H9 (cell line): ENCODE results near the gene SHCBP1. TPM values are rescaled to one million over a fixed set of nuclear protein-coding genes. Genes with fewer than 3 reads are reported as not detected.

Experiments
- DNase-seq: peaks from one replicate; pipeline ENCODE4 v3.0.0-alpha.2; 2017
- H2AFZ ChIP-seq: one replicate; pipeline ENCODE4 v1.6.1; 2013; ENCODE audit warnings: mild to moderate bottlenecking, low read length, control low read depth, moderate library complexity
- H2AK5ac ChIP-seq: 2 replicates; pipeline ENCODE4 v1.6.1; 2013; ENCODE audit warnings: low read length, control low read depth, mixed read lengths; ENCODE audit not compliant: insufficient read length
- H2BK120ac ChIP-seq: one replicate; pipeline ENCODE4 v1.6.1; 2013; ENCODE audit warnings: low read depth, mild to moderate bottlenecking, low read length, control low read depth, inconsistent platforms; ENCODE audit not compliant: poor library complexity, severe bottlenecking
- H2BK12ac ChIP-seq: 2 replicates; pipeline ENCODE4 v1.6.1; 2013; ENCODE audit warnings: low read length, control low read depth, mixed read lengths, low read depth; ENCODE audit not compliant: insufficient read length
- H2BK15ac ChIP-seq: 2 replicates; pipeline ENCODE4 v1.6.1; 2013; ENCODE audit warnings: low read depth, low read length, control low read depth
- H2BK20ac ChIP-seq: one replicate; pipeline ENCODE4 v1.6.1; 2013; ENCODE audit warnings: low read depth, mild to moderate bottlenecking, low read length, control low read depth, inconsistent platforms; ENCODE audit not compliant: poor library complexity, severe bottlenecking
- H2BK5ac ChIP-seq: 2 replicates; pipeline ENCODE4 v1.6.1; 2013; ENCODE audit warnings: low read length, control low read depth, mixed read lengths; ENCODE audit not compliant: insufficient read length
- H3K14ac ChIP-seq: 2 replicates; pipeline ENCODE4 v1.6.1; 2013; ENCODE audit warnings: low read length, control low read depth; ENCODE audit not compliant: insufficient read depth
- H3K18ac ChIP-seq: 2 replicates; pipeline ENCODE4 v1.6.1; 2013; ENCODE audit warnings: low read depth, mild to moderate bottlenecking, mixed read lengths, low read length, control low read depth; ENCODE audit not compliant: insufficient read length
- H3K23ac ChIP-seq: 2 replicates; pipeline ENCODE4 v1.6.1; 2013; ENCODE audit warnings: low read length, control low read depth, mixed read lengths, low read depth; ENCODE audit not compliant: insufficient read length
- H3K23me2 ChIP-seq: 2 replicates; pipeline ENCODE4 v1.6.1; 2013; ENCODE audit warnings: low read depth, mild to moderate bottlenecking, mixed read lengths, low read length, control low read depth; ENCODE audit not compliant: insufficient read length, poor library complexity, severe bottlenecking
- H3K27ac ChIP-seq: 2 replicates; pipeline ENCODE4 v1.5.1; 2013; ENCODE audit warnings: low read length, control low read depth, mixed read lengths, low read depth; ENCODE audit not compliant: insufficient read length
- H3K27me3 ChIP-seq: 2 replicates; pipeline ENCODE4 v1.6.1; 2013; ENCODE audit warnings: low read length, control low read depth, inconsistent platforms; ENCODE audit not compliant: insufficient read depth
- H3K4ac ChIP-seq: 2 replicates; pipeline ENCODE4 v1.6.1; 2013; ENCODE audit warnings: low read depth, mild to moderate bottlenecking, control low read depth, inconsistent platforms, low read length, moderate library complexity
- H3K4me1 ChIP-seq: 2 replicates; pipeline ENCODE4 v1.6.1; 2013; ENCODE audit warnings: low read length, control low read depth, inconsistent platforms; ENCODE audit not compliant: insufficient read depth
- H3K4me2 ChIP-seq: 2 replicates; pipeline ENCODE4 v1.6.1; 2013; ENCODE audit warnings: low read length, control low read depth, mixed read lengths; ENCODE audit not compliant: insufficient read length, insufficient read depth
- H3K56ac ChIP-seq: 2 replicates; pipeline ENCODE4 v1.6.1; 2013; ENCODE audit warnings: low read depth, mild to moderate bottlenecking, mixed read lengths, low read length, control low read depth; ENCODE audit not compliant: insufficient read length
- H3K79me1 ChIP-seq: 2 replicates; pipeline ENCODE4 v1.6.1; 2013; ENCODE audit warnings: low read depth, mild to moderate bottlenecking, moderate library complexity, low read length, control low read depth, inconsistent platforms; ENCODE audit not compliant: insufficient read depth, poor library complexity, severe bottlenecking
- H3K79me2 ChIP-seq: 2 replicates; pipeline ENCODE4 v1.6.1; 2013; ENCODE audit warnings: low read length, control low read depth, inconsistent platforms; ENCODE audit not compliant: insufficient read depth
- H3K9ac ChIP-seq: 2 replicates; pipeline ENCODE4 v1.6.1; 2013; ENCODE audit warnings: low read length, control low read depth, mixed read lengths; ENCODE audit not compliant: insufficient read length; ENCODE audit errors: extremely low read depth
- H3K9me3 ChIP-seq: one replicate; pipeline ENCODE4 v1.6.1; 2013; ENCODE audit warnings: low read depth, low read length, inconsistent platforms; ENCODE audit not compliant: control insufficient read depth
- H3T11ph ChIP-seq: one replicate; pipeline ENCODE4 v1.6.1; 2013; ENCODE audit warnings: mild to moderate bottlenecking, low read length, control low read depth, inconsistent platforms
- H4K20me1 ChIP-seq: one replicate; pipeline ENCODE4 v1.6.1; 2013; ENCODE audit not compliant: control insufficient read depth, insufficient read length, insufficient read depth
- H4K5ac ChIP-seq: 2 replicates; pipeline ENCODE4 v1.6.1; 2013; ENCODE audit warnings: low read depth, mild to moderate bottlenecking, mixed read lengths, low read length, control low read depth; ENCODE audit not compliant: insufficient read length
- H4K8ac ChIP-seq: replicated peaks from 2 replicates; pipeline ENCODE4 v1.6.1; 2013; ENCODE audit warnings: low read length, control low read depth, mixed read lengths, low read depth; ENCODE audit not compliant: insufficient read length
- H4K91ac ChIP-seq: 2 replicates; pipeline ENCODE4 v1.6.1; 2013; ENCODE audit warnings: low read depth, mild to moderate bottlenecking, moderate library complexity, mixed read lengths, low read length, control low read depth; ENCODE audit not compliant: insufficient read length
- H3K27ac Mint-ChIP-seq, 3 experiments: 2 replicates in 2 of 3; 3 replicates in 1 of 3; pipeline ENCODE4 v1.8.0; 2020 to 2021; ENCODE audit warnings: mixed read lengths in 3 of 3, mild to moderate bottlenecking in 1 of 3, moderate library complexity in 1 of 3
- H3K27me3 Mint-ChIP-seq: 2 replicates; pipeline ENCODE4 v1.8.0; 2021; ENCODE audit warnings: low read depth, mild to moderate bottlenecking, moderate library complexity, mixed read lengths
- H3K36me3 Mint-ChIP-seq, 3 experiments: 2 replicates in 2 of 3; 3 replicates in 1 of 3; pipeline ENCODE4 v1.8.0; 2020 to 2021; ENCODE audit warnings: low read depth in 3 of 3, mixed read lengths in 3 of 3; ENCODE audit not compliant: insufficient read depth in 1 of 3
- H3K4me1 Mint-ChIP-seq, 2 experiments: 2 replicates each; pipeline ENCODE4 v1.8.0; 2020; ENCODE audit warnings: mixed read lengths in 2 of 2
- H3K4me3 Mint-ChIP-seq, 2 experiments: 2 replicates in 1 of 2; 3 replicates in 1 of 2; pipeline ENCODE4 v1.8.0; 2020 to 2021; ENCODE audit warnings: mild to moderate bottlenecking in 2 of 2, mixed read lengths in 2 of 2, moderate library complexity in 1 of 2
- H3K9me3 Mint-ChIP-seq, 2 experiments: 2 replicates in 1 of 2; 3 replicates in 1 of 2; pipeline ENCODE4 v1.8.0; 2020; ENCODE audit warnings: mild to moderate bottlenecking in 2 of 2, mixed read lengths in 2 of 2, moderate library complexity in 1 of 2
- CTCF ChIP-seq: fragments of 200-600 bp; sonication (generic); conservative IDR thresholded peaks from 3 replicates; pipeline ENCODE4 v1.8.0; 2021; ENCODE audit warnings: antibody characterized with exemption, mild to moderate bottlenecking
- WGBS: extraction: QIAGEN DNeasy Blood & Tissue Kit; methylation state at CpG from one replicate; pipeline ENCODE4 v1.1.7; 2013; ENCODE audit warnings: missing lambda C conversion rate, low lambda C conversion rate, mixed read lengths; ENCODE audit not compliant: insufficient read length; ENCODE audit errors: extremely low coverage; 5-methylcytosine and 5-hydroxymethylcytosine counted together
- total RNA-seq: library from RNA; stranded (reverse); gene quantifications from 2 replicates; pipeline ENCODE4 v1.2.1, GENCODE V29; 2021

SHCBP1 gene
- total RNA-seq, 1 experiment from 2014 or later = 16.6 TPM

- Histone ChIP-seq H2AFZ (no peak overlapping the region), H3K18ac (no peak overlapping the region), H4K8ac (no peak overlapping the region), H3K56ac (no peak overlapping the region), H2BK12ac (no peak overlapping the region), H3K4me1 (no peaks in the 10 kb centered on the region), H4K20me1 (no peaks in the 10 kb centered on the region), H2BK120ac (no peak overlapping the region), H3K79me1 (no peaks in the 10 kb centered on the region), H3K27me3 (no peaks in the 10 kb centered on the region), H3K79me2 (no peaks in the 10 kb centered on the region), H3K9me3 (no peaks in the 10 kb centered on the region), H3K9ac (no peak overlapping the region), H3K23me2 (no peaks in the 10 kb centered on the region), H3K23ac (no peak overlapping the region), H3K4me2 (no peak overlapping the region), H4K5ac (no peak overlapping the region), H2BK5ac (no peak overlapping the region), H2BK15ac (no peak overlapping the region), H3T11ph (no peak overlapping the region), H2AK5ac (no peak overlapping the region), H3K14ac (no peak overlapping the region), H3K4ac (no peak overlapping the region), H4K91ac (no peak overlapping the region), H3K27ac (no peak overlapping the region), H2BK20ac (no peak overlapping the region)
- Mint-ChIP-seq H3K27me3 (peaks cover 14% of the 10 kb centered on the region), H3K4me1 (no peaks in the 10 kb centered on the region; a peak in 1 of 4 replicates), H3K36me3 (no peaks in the 10 kb centered on the region), H3K4me3 (no peak overlapping the region), H3K9me3 (peaks cover 3 to 16% of the 10 kb centered on the region in 2 experiments), H3K27ac (no peak overlapping the region)
- DNase-seq = no peak
- no CpG with 5 or more reads among the region's 1 CpG for WGBS
- TF ChIP-seq CTCF = no peak
Observed at GRCh38 chr16:46558018-46558417, 63.2 kb downstream of the SHCBP1 start.
